GM18505 (cell line): ENCODE measurements around the gene FBXW8.

Experiments used
- ATAC-seq: cut with Tn5 transposase; IDR thresholded peaks from one replicate; pipeline ENCODE4 v1.9.1; 2021; ENCODE audit not compliant: unreplicated experiment
- POLR2A ChIP-seq: IDR thresholded peaks from 4 replicates; pipeline ENCODE4 v1.6.1; 2011; ENCODE audit warnings: borderline replicate concordance; ENCODE audit not compliant: insufficient read depth, insufficient read length; ENCODE audit errors: extremely low read depth

FBXW8 gene

GRCh38 chr12:116984098-116984497 lies 73.3 kb downstream of the FBXW8 start:
- no peak for TF ChIP-seq POLR2A
- ATAC-seq: no peak

GRCh38 chr12:116990329-116990728 lies 79.6 kb downstream of the FBXW8 start:
- no peak for ATAC-seq
- no peak for TF ChIP-seq POLR2A

- no peak for TF ChIP-seq POLR2A
Observed at GRCh38 chr12:116990971-116991966, 80.5 kb downstream of the FBXW8 start.

GRCh38 chr12:116996093-116996492 lies 85.3 kb downstream of the FBXW8 start:
- no peak for TF ChIP-seq POLR2A
- no peak for ATAC-seq

More at GRCh38 chr12:116990971-116991966, 80.5 kb downstream of the FBXW8 start:
- ATAC-seq: no peak

GRCh38 chr12:116996621-116997020 lies 85.9 kb downstream of the FBXW8 start:
- ATAC-seq: no peak
- TF ChIP-seq POLR2A: no peak

DNA sequence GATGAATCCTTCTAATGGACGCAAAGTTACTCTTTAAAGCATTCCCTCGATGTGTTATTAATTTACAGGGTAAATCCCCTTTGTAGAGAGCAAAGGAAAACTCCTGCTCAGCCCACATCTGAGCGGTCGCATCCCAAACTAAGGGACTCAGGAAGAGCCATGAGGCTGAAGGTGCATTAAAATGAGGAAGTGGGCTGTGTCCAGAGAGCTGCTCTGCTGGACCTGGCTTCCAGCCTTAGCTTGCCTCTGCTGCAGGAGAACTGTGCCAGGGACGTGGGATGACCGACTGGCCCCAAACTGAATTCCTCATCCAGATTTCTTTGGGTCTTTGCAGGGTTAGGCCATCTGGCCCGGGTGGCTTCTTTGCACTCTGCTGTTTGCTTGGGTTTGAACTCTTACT lies 88.3 kb downstream of the FBXW8 start:
- ATAC-seq: no peak
- TF ChIP-seq POLR2A: no peak

GRCh38 chr12:117000316-117000715 lies 89.6 kb downstream of the FBXW8 start:
- ATAC-seq: no peak
- TF ChIP-seq POLR2A: no peak

- ATAC-seq: no peak
- TF ChIP-seq POLR2A: no peak
Observed at GRCh38 chr12:117002051-117002817, 91.5 kb downstream of the FBXW8 start.

- ATAC-seq: no peak
- no peak for TF ChIP-seq POLR2A
Observed at GRCh38 chr12:117003883-117004404, 93.2 kb downstream of the FBXW8 start.

DNA sequence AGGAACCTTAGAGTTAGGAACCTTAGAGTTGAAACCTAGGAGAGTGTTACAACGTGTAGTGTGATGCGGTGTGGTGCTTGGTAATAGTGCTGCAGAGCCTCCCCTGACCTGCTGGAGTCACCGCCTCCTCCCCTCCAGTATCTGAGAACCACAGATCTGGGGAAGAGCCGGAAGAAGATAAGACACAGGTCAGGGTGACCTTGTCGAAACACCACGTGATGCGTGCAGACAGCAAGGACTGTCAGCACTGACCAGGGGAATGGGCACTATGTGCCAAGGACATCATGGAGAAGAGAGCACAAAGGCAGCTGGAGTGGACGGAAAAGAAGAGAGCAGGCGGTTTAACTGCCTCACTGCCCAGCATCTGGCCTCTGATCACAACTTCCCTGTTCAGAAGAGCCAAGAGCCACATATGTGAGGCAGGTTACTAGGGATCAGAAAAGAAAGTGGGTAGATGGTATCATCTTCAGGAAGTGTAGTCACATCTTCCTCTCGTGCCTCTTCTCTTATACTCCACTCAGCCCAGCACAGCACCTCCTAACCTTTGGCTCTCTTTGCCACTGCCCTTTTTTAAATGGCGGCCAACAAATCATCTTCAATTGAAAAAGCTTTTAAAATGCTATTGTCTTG lies 94.8 kb downstream of the FBXW8 start:
- TF ChIP-seq POLR2A: no peak
- no peak for ATAC-seq

DNA sequence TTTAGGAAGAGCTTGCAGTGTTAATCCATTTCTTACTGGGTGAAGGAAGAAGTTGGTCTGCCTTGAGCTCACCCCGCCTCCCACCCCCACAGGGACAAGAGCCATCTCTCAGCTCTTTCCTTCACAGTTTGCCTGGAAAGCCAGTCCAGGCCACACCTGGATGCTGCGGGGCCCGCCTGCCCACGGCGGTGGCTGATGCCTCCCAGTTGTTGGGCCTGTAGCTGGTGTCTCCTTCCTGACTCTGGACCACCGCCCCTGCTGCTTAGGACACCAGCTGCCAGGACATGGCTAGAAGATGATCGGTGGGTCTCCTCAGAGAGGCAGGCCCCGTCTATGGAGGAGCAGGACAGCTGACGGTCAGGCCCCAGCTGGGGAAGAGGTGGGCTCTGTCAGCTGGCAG lies 95.6 kb downstream of the FBXW8 start:
- no peak for TF ChIP-seq POLR2A
- ATAC-seq: no peak

DNA sequence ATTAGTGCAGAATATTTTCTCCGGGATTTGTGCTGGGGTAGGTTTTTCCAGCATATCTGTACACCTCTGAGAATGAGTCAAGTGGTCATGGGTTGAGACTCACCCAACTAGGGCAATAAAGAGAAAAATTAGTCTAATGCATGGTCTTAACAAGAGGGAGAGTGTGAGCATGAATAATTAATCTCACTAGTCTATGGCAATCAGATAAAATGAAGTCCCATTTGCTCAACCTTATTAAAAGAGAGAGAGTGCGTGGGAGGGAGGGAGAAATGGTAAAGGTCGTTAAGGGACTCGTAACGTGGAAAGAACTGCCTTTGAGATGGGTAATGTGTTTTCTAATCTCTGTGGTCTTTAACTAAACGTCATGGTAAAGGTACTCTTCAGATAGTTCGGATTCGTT lies 96.8 kb downstream of the FBXW8 start:
- no peak for TF ChIP-seq POLR2A
- no peak for ATAC-seq

DNA sequence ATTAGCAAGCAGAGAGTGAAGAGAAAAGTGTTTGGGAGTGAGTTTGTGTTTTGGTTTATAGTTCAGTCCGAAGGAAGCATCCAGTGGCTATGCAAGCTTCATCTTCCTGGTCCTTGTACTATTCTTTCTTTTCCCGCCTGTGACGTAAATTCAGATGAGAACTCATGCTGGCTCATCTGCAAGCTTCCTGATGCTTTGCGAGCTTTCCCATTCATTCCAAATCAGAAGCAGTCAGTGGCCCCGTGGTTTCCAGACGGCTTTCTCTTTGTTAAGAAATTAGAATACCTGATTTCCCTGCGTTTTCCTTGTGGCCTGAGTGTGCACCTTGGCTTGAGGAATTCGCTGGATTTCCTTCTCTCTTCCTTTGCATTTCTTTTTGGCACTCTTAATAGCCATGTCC lies 99.0 kb downstream of the FBXW8 start:
- TF ChIP-seq POLR2A: no peak
- no peak for ATAC-seq
